IPS DF 6.9 (cell line): ENCODE data around the gene NCOA1.

Source experiments
- DNase-seq: peaks from one replicate; pipeline ENCODE4 v3.0.0-alpha.2; 2013; ENCODE audit warnings: low read depth, low spot score
- H3K27ac ChIP-seq: one replicate; pipeline ENCODE4 v1.5.1; 2013; ENCODE audit warnings: low read length, control low read depth
- H3K27me3 ChIP-seq: 2 replicates; pipeline ENCODE4 v1.6.1; 2013; ENCODE audit warnings: mild to moderate bottlenecking, low read length; ENCODE audit not compliant: control insufficient read depth, insufficient read depth
- H3K36me3 ChIP-seq: 2 replicates; pipeline ENCODE4 v1.6.1; 2013; ENCODE audit warnings: low read length; ENCODE audit not compliant: control insufficient read depth, insufficient read depth
- H3K4me1 ChIP-seq: 2 replicates; pipeline ENCODE4 v1.6.1; 2013; ENCODE audit warnings: low read length; ENCODE audit not compliant: control insufficient read depth, insufficient read depth
- H3K4me3 ChIP-seq: 2 replicates; pipeline ENCODE4 v1.5.1; 2013; ENCODE audit warnings: mild to moderate bottlenecking, low read length
- H3K9me3 ChIP-seq: 2 replicates; pipeline ENCODE4 v1.6.1; 2013; ENCODE audit warnings: low read length, inconsistent platforms; ENCODE audit not compliant: control insufficient read depth, insufficient read depth
- WGBS: extraction: QIAGEN DNeasy Blood & Tissue Kit; methylation state at CpG from one replicate; pipeline ENCODE4 v1.1.7; 2013; ENCODE audit warnings: mixed read lengths, missing lambda C conversion rate; ENCODE audit not compliant: insufficient read length, insufficient coverage; 5-methylcytosine and 5-hydroxymethylcytosine counted together

The NCOA1 gene

DNA sequence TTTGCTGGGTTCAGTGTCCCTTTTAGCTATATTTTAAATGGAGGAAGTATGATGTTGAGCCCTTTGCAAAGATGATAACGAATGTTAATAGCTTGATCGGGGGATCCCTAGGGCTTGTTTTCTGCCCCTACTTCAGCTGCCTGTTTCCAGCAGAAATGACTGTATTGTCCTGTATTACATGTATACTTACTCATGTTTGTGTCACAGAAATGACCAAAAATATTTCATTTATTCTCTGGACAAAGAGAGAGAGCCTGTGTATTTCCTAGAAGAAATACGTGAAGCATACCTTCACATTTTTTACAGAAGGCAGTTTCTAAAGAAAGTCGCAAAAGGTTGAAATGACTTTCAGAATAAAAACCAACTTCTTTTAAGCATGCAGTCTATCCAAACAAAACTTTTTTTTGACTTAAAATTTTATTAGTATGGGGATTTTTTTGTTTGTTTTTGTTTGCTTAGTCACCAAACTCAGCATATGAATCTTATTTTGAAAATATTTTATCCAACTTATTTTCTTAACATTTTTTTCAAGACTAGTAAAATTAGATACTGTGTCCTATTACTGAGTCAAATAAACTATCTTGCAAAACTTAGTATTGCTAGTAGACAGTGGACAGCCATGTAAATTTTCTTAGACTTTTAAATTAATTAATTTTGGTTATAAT is 233.2 kb downstream of the NCOA1 start:
- Histone ChIP-seq H3K4me1 (no peaks in the 10 kb centered on the region), H3K27me3 (no peaks in the 10 kb centered on the region), H3K27ac (no peak overlapping the region), H3K9me3 (no peaks in the 10 kb centered on the region), H3K4me3 (no peak overlapping the region), H3K36me3 (no peaks in the 10 kb centered on the region)
- DNase-seq, result no peak
- no CpG with 5 or more reads among the region's 4 CpGs for WGBS

DNA sequence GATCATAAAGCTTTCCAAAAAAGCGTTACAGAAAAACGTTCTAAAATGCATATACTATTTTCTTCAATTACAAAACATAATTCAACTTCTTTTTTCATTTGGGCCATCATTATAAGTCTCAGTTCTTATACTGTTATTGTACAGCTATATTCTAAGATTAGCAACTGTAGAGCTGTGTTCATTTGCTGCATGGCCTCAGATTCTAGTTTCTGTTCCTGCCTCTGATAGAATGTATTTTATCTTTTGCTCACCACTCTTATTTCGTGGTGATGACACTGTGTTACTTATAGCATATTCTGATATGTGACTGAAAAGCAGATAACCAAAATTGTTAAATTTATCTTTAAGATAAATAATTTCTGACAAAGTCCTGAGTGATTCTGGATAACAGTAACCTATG is 234.9 kb downstream of the NCOA1 start:
- Histone ChIP-seq H3K4me1 (no peaks in the 10 kb centered on the region), H3K9me3 (no peaks in the 10 kb centered on the region), H3K27me3 (no peaks in the 10 kb centered on the region), H3K36me3 (no peaks in the 10 kb centered on the region), H3K27ac (no peak overlapping the region), H3K4me3 (no peak overlapping the region)
- no peak for DNase-seq
- 100% methylated on average over 2 of the region's 3 CpGs for WGBS

DNA sequence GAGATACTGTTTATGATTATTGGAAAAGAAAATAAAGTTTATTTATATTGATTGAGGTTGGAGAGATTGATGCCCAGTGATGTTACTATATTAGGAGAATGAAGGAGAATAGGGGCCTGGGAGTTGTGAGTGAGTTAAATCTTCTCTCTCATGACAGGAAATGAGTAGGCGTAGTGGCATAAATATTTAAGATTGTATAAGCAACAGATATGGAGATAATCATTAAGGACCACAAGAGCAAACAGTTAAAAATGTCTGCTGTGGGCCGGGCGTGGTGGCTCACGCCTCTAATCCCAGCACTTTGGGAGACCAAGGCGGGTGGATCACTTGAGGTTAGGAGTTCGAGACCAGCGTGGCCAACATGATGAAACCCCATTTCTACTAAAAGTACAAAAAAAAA is 239.4 kb downstream of the NCOA1 start:
- WGBS, result no CpG with 5 or more reads among the region's 7 CpGs
- H3K36me3 ChIP-seq, result no peaks in the 10 kb centered on the region
- no peak overlapping the region for H3K4me3 ChIP-seq
- no peak overlapping the region for H3K27ac ChIP-seq
- H3K27me3 ChIP-seq, result no peaks in the 10 kb centered on the region
- H3K4me1 ChIP-seq, result no peaks in the 10 kb centered on the region
- no peak for DNase-seq
- no peaks in the 10 kb centered on the region for H3K9me3 ChIP-seq

DNA sequence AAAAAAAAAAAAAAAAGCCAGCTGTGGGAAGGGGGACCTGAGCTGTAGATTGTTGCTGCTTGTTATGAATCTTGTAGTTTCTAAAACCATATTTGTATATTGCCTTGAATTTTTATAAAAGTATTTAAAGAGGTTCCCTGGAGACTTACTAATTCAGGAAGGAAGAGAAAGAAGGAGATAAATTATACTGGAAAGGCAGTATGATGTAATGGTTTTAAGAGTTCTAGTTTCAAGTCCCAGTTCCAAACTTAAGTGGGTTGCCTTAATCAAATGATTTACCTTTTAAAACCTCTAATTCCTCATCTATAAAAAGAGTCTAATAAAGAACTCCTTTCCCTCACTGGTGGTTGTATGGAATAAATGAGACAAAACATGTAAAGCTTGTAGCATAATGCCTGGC is 240.0 kb downstream of the NCOA1 start:
- H3K9me3 ChIP-seq, result no peaks in the 10 kb centered on the region
- H3K4me1 ChIP-seq, result no peaks in the 10 kb centered on the region
- no peak for DNase-seq
- no peak overlapping the region for H3K27ac ChIP-seq
- no peaks in the 10 kb centered on the region for H3K27me3 ChIP-seq
- H3K36me3 ChIP-seq, result no peaks in the 10 kb centered on the region
- no peak overlapping the region for H3K4me3 ChIP-seq

DNA sequence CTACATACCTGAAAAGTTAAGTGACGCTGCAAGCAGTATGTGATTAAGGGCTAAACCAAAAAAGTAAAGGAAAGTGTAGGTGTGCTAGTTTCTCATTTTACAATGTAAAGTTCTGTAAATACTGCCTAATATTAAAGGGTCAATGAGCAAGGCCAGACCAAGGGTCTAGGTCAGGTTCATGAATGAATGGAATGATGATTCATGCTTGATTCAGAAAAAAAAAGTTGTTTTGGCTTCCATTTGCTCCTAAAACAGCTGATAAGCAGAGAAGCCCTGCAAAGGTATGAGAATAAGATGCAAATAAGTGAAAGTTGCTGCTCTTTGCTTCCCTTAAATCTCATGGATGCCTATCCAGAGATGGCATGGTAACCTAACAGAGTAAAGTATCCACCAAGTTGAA is 240.9 kb downstream of the NCOA1 start:
- Histone ChIP-seq H3K4me3 (no peak overlapping the region), H3K36me3 (no peaks in the 10 kb centered on the region), H3K9me3 (no peaks in the 10 kb centered on the region), H3K4me1 (no peaks in the 10 kb centered on the region), H3K27ac (no peak overlapping the region), H3K27me3 (no peaks in the 10 kb centered on the region)
- no peak for DNase-seq
- no CpG with 5 or more reads among the region's 1 CpG for WGBS

DNA sequence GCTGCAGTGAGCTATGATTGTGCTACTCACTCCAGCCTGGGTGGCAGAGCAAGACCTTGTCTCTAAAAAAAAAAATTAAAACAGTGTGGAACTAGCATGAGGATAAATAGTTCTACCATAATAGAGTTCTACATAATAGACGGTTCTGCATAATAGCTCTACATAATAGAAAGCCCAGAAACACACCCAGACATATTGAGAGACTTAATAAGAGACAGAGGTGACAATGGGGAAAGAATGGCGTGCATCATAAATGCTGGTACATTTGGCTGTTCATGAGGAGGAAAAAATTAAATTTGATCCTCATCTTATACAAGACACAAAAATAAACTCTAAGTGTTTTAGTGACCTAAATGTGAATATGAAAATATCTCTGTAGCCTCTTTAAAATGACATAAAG is 243.7 kb downstream of the NCOA1 start:
- Histone ChIP-seq H3K4me3 (no peak overlapping the region), H3K27me3 (no peaks in the 10 kb centered on the region), H3K27ac (no peak overlapping the region), H3K4me1 (no peaks in the 10 kb centered on the region), H3K9me3 (no peaks in the 10 kb centered on the region), H3K36me3 (no peaks in the 10 kb centered on the region)
- DNase-seq, result no peak
- WGBS, result no CpG with 5 or more reads among the region's 2 CpGs

GRCh38 chr2:24739354-24740025 is 248.4 kb downstream of the NCOA1 start:
- Histone ChIP-seq H3K9me3 (no peaks in the 10 kb centered on the region), H3K4me1 (no peaks in the 10 kb centered on the region), H3K27ac (no peak overlapping the region), H3K27me3 (no peaks in the 10 kb centered on the region), H3K36me3 (no peaks in the 10 kb centered on the region), H3K4me3 (no peak overlapping the region)
- DNase-seq, result no peak
- WGBS, result no CpG with 5 or more reads among the region's 7 CpGs

DNA sequence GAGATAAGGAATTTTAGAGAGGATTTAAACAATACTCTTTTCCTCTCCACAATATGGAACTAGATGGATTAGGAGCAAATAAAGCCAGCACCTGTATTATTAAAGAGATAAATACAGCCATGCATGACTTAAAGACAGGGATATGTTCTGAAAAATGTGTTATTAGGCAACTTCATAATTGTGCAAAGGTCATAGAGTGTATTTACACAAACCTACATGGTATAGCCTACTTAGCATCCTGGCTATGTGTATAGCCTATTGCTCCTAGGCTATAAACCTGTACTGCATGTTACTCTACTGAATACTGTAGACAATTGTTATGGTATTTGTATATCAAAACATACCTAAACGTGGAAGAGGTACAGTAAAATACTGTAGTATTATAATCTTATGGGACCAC is 249.1 kb downstream of the NCOA1 start:
- DNase-seq, result no peak
- no peaks in the 10 kb centered on the region for H3K36me3 ChIP-seq
- no peak overlapping the region for H3K4me3 ChIP-seq
- no peak overlapping the region for H3K27ac ChIP-seq
- no peaks in the 10 kb centered on the region for H3K27me3 ChIP-seq
- no peaks in the 10 kb centered on the region for H3K9me3 ChIP-seq
- H3K4me1 ChIP-seq, result no peaks in the 10 kb centered on the region
- no CpG with 5 or more reads among the region's 1 CpG for WGBS

DNA sequence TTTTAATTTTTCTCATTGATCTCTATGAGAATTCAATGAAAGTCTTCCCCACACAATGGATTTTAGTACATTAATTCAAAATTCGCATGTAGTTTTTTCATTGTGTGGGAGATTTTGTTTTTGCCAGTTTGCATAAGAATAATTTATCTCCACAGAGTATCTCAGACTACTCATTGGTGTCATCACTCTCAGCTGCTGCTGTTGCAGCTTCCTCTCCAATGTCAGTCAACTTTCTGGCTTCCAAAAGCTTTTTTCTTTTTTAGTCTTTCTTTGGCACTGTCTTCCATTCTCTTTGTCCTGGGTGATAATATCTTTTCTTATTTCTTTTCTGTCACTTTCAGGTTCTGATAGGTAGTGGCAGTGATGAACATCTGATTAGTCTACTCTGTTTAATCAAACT is 251.7 kb downstream of the NCOA1 start:
- Histone ChIP-seq H3K27ac (no peak overlapping the region), H3K9me3 (no peaks in the 10 kb centered on the region), H3K27me3 (no peaks in the 10 kb centered on the region), H3K36me3 (no peaks in the 10 kb centered on the region), H3K4me1 (no peaks in the 10 kb centered on the region), H3K4me3 (no peak overlapping the region)
- WGBS, result no CpG with 5 or more reads among the region's 1 CpG
- DNase-seq, result no peak

GRCh38 chr2:24743924-24744323 is 252.9 kb downstream of the NCOA1 start:
- H3K4me3 ChIP-seq, result no peak overlapping the region
- DNase-seq, result no peak
- no peaks in the 10 kb centered on the region for H3K36me3 ChIP-seq
- no peaks in the 10 kb centered on the region for H3K27me3 ChIP-seq
- H3K4me1 ChIP-seq, result no peaks in the 10 kb centered on the region
- no CpG with 5 or more reads among the region's 3 CpGs for WGBS
- no peak overlapping the region for H3K27ac ChIP-seq
- H3K9me3 ChIP-seq, result no peaks in the 10 kb centered on the region

GRCh38 chr2:24744356-24744755 is 253.3 kb downstream of the NCOA1 start:
- no peak overlapping the region for H3K4me3 ChIP-seq
- H3K9me3 ChIP-seq, result no peaks in the 10 kb centered on the region
- H3K4me1 ChIP-seq, result no peaks in the 10 kb centered on the region
- no CpG with 5 or more reads among the region's 1 CpG for WGBS
- H3K27me3 ChIP-seq, result no peaks in the 10 kb centered on the region
- no peak for DNase-seq
- no peaks in the 10 kb centered on the region for H3K36me3 ChIP-seq
- no peak overlapping the region for H3K27ac ChIP-seq
